PFSK-1 (cell line): ENCODE results near the gene MAP4K5.

ENCODE experiments used
- POLR2AphosphoS5 ChIP-seq: IDR thresholded peaks from 2 replicates; pipeline ENCODE4 v1.6.1; 2012; ENCODE audit warnings: low read depth, mild to moderate bottlenecking, control low read depth, low read length, moderate library complexity
- REST ChIP-seq, 2 experiments: IDR thresholded peaks; 2 replicates each; pipeline versions ENCODE4 v1.6.1 to v1.8.0; 2011 to 2012; ENCODE audit warnings: low read depth in 2 of 2, low read length in 2 of 2, control low read depth in 1 of 2, inconsistent platforms in 1 of 2, mild to moderate bottlenecking in 1 of 2, moderate library complexity in 1 of 2; ENCODE audit not compliant: insufficient read depth in 1 of 2
- SIN3A ChIP-seq: IDR thresholded peaks from 2 replicates; pipeline ENCODE4 v1.6.1; 2012; ENCODE audit warnings: mild to moderate bottlenecking, low read length, moderate library complexity, borderline replicate concordance; ENCODE audit not compliant: insufficient read depth

- no peak for TF ChIP-seq POLR2AphosphoS5
- TF ChIP-seq SIN3A: no peak
- TF ChIP-seq REST (IDR thresholded peaks at IDR 0.05; ENCODE audit: insufficient read depth in 1 of 2, low read depth in 2 of 2, low read length in 2 of 2): no peak
Observed at GRCh38 chr14:50375760-50376159, 156.6 kb downstream of the MAP4K5 start.
